Measurements from ENCODE around the gene BCAS4.

GRCh38 chr20:50837532-50838321 is 42.9 kb downstream of the BCAS4 start:
- TF ChIP-seq FOXP1 (CRISPR knock-in tag; IDR thresholded peaks at IDR 0.05; ENCODE audit: borderline replicate concordance) (no peak), CTCF (IDR thresholded peaks at IDR 0.05) (no peak), USF2 (CRISPR knock-in tag; IDR thresholded peaks at IDR 0.05) (no peak), ZNF232 (CRISPR knock-in tag; IDR thresholded peaks at IDR 0.05) (no peak), CREB1 (CRISPR knock-in tag; IDR thresholded peaks at IDR 0.05) (no peak), HMGXB4 (CRISPR knock-in tag; IDR thresholded peaks at IDR 0.05) (no peak), ESRRA (CRISPR knock-in tag; IDR thresholded peaks at IDR 0.05; ENCODE audit: borderline replicate concordance) (no peak), NFE2L1 (CRISPR knock-in tag; IDR thresholded peaks at IDR 0.05) (no peak), ARID4B (CRISPR knock-in tag; IDR thresholded peaks at IDR 0.05; ENCODE audit: borderline replicate concordance) (no peak), USF1 (CRISPR knock-in tag; IDR thresholded peaks at IDR 0.05) (no peak), TP53 (CRISPR knock-in tag; IDR thresholded peaks at IDR 0.05) (no peak), SP1 (CRISPR knock-in tag; conservative IDR thresholded peaks at IDR 0.05) (no peak)
